ENCODE measurements around the gene KCNQ1OT1.

Gene KCNQ1OT1

GRCh38 chr11:2612884-2613571 is 86.8 kb downstream of the KCNQ1OT1 start:
- DNase-seq (ENCODE audit: low read depth in 4 of 4, low spot score in 1 of 4), result no peak

GRCh38 chr11:2609345-2609744 is 90.4 kb downstream of the KCNQ1OT1 start:
- DNase-seq (ENCODE audit: low read depth in 4 of 4, low spot score in 1 of 4), result no peak

GRCh38 chr11:2599561-2600189 is 100.1 kb downstream of the KCNQ1OT1 start:
- no peak for DNase-seq (ENCODE audit: low read depth in 4 of 4, low spot score in 1 of 4)

- no peak for DNase-seq (ENCODE audit: low read depth in 4 of 4, low spot score in 1 of 4)
Measured at GRCh38 chr11:2595204-2595603, 104.6 kb downstream of the KCNQ1OT1 start.

- no peak for DNase-seq (ENCODE audit: low read depth in 4 of 4, low spot score in 1 of 4)
Measured at GRCh38 chr11:2594267-2594666, 105.5 kb downstream of the KCNQ1OT1 start.

- DNase-seq (ENCODE audit: low read depth in 4 of 4, low spot score in 1 of 4), result no peak
Measured at GRCh38 chr11:2593393-2593950, 106.3 kb downstream of the KCNQ1OT1 start.

GRCh38 chr11:2592559-2593392 is 107.0 kb downstream of the KCNQ1OT1 start:
- DNase-seq (ENCODE audit: low read depth in 4 of 4, low spot score in 1 of 4), result no peak

- no peak for DNase-seq (ENCODE audit: low read depth in 4 of 4, low spot score in 1 of 4)
Measured at GRCh38 chr11:2591805-2592204, 108.0 kb downstream of the KCNQ1OT1 start.

- DNase-seq (ENCODE audit: low read depth in 4 of 4, low spot score in 1 of 4), result no peak
Measured at GRCh38 chr11:2590965-2591754, 108.6 kb downstream of the KCNQ1OT1 start.

- no peak for DNase-seq (ENCODE audit: low read depth in 4 of 4, low spot score in 1 of 4)
Measured at GRCh38 chr11:2590131-2590964, 109.4 kb downstream of the KCNQ1OT1 start.

- no peak for DNase-seq (ENCODE audit: low read depth in 4 of 4, low spot score in 1 of 4)
Measured at GRCh38 chr11:2589538-2589934, 110.3 kb downstream of the KCNQ1OT1 start.

- DNase-seq (ENCODE audit: low read depth in 4 of 4, low spot score in 1 of 4), result no peak
Measured at GRCh38 chr11:2588809-2589537, 110.8 kb downstream of the KCNQ1OT1 start.

- DNase-seq (ENCODE audit: low read depth in 4 of 4, low spot score in 1 of 4), result no peak
Measured at GRCh38 chr11:2587976-2588748, 111.6 kb downstream of the KCNQ1OT1 start.

GRCh38 chr11:2587132-2587930 is 112.5 kb downstream of the KCNQ1OT1 start:
- no peak for DNase-seq (ENCODE audit: low read depth in 4 of 4, low spot score in 1 of 4)

- DNase-seq (ENCODE audit: low read depth in 4 of 4, low spot score in 1 of 4), result no peak
Measured at GRCh38 chr11:2586793-2587131, 113.0 kb downstream of the KCNQ1OT1 start.

- DNase-seq (ENCODE audit: low read depth in 4 of 4, low spot score in 1 of 4), result no peak
Measured at GRCh38 chr11:2586087-2586792, 113.6 kb downstream of the KCNQ1OT1 start.

GRCh38 chr11:2585566-2586086 is 114.2 kb downstream of the KCNQ1OT1 start:
- no peak for DNase-seq (ENCODE audit: low read depth in 4 of 4, low spot score in 1 of 4)

Measured in stimulated activated CD4-positive, alpha-beta T cell treated with anti-CD3 and anti-CD28 coated beads, Interleukin-1b, Interleukin-23, amount 100 ng/mL, for 24 hours (primary cell).